GM15510 (cell line): ENCODE data around the gene MTMR4.
A peak's percentile ranks its signal among the peaks of the same experiment; 100 is the strongest.

Experiments
- POLR2A ChIP-seq: IDR thresholded peaks from 3 replicates; pipeline ENCODE4 v1.6.1; 2011; ENCODE audit warnings: borderline replicate concordance; ENCODE audit not compliant: insufficient read length; ENCODE audit errors: extremely low read depth

The MTMR4 gene

GRCh38 chr17:58513965-58514769, at the start of gene MTMR4:
TSS of gene MTMR4 (minus strand) at chr17:58514638. CDS start at chr17:58514407, 231 bp downstream.
- TF ChIP-seq POLR2A: peak; percentile 61

GRCh38 chr17:58560511-58560910, 46.1 kb upstream of the MTMR4 start:
- no peak for TF ChIP-seq POLR2A

- TF ChIP-seq POLR2A: no peak
Observed at GRCh38 chr17:58557981-58558380, 43.5 kb upstream of the MTMR4 start.

GRCh38 chr17:58556833-58557250, 42.4 kb upstream of the MTMR4 start:
- no peak for TF ChIP-seq POLR2A

- TF ChIP-seq POLR2A: no peak
Observed at GRCh38 chr17:58541249-58541648, 26.8 kb upstream of the MTMR4 start.

- TF ChIP-seq POLR2A: no peak
Observed at GRCh38 chr17:58539698-58540097, 25.3 kb upstream of the MTMR4 start.

- no peak for TF ChIP-seq POLR2A
Observed at GRCh38 chr17:58538811-58539409, 24.5 kb upstream of the MTMR4 start.

- no peak for TF ChIP-seq POLR2A
Observed at GRCh38 chr17:58537266-58537665, 22.8 kb upstream of the MTMR4 start.

- no peak for TF ChIP-seq POLR2A
Observed at GRCh38 chr17:58536542-58536941, 22.1 kb upstream of the MTMR4 start.

- TF ChIP-seq POLR2A: no peak
Observed at GRCh38 chr17:58535431-58535830, 21.0 kb upstream of the MTMR4 start.

- no peak for TF ChIP-seq POLR2A
Observed at GRCh38 chr17:58534901-58535421, 20.5 kb upstream of the MTMR4 start.

GRCh38 chr17:58534331-58534730, 19.9 kb upstream of the MTMR4 start:
- TF ChIP-seq POLR2A: no peak

GRCh38 chr17:58533616-58534188, 19.3 kb upstream of the MTMR4 start:
- TF ChIP-seq POLR2A: no peak

GRCh38 chr17:58532555-58532951, 18.1 kb upstream of the MTMR4 start:
- TF ChIP-seq POLR2A: no peak

- no peak for TF ChIP-seq POLR2A
Observed at GRCh38 chr17:58531661-58532554, 17.5 kb upstream of the MTMR4 start.

GRCh38 chr17:58531122-58531521, 16.7 kb upstream of the MTMR4 start:
- no peak for TF ChIP-seq POLR2A

GRCh38 chr17:58530655-58531054, 16.2 kb upstream of the MTMR4 start:
- TF ChIP-seq POLR2A: no peak
